K562 (cell line): Measurements from ENCODE around the gene CLCF1. TPM values are rescaled to one million over a fixed set of nuclear protein-coding genes. Genes with fewer than 3 reads are reported as not detected.
A peak's percentile ranks its signal among the peaks of the same experiment; 100 is the strongest.

ENCODE experiments used
- DMBX1 ChIP-seq: fragments of 250-450 bp; sonication (Bioruptor Pico); IDR thresholded peaks from 2 replicates; pipeline ENCODE4 v1.8.0; 2022; ENCODE audit warnings: inconsistent platforms, mild to moderate bottlenecking, moderate library complexity, borderline replicate concordance
- HEY1 ChIP-seq: fragments of 250-450 bp; sonication (Bioruptor Pico); IDR thresholded peaks from 2 replicates; pipeline ENCODE4 v1.5.0; 2020; ENCODE audit warnings: mild to moderate bottlenecking, moderate library complexity, borderline replicate concordance
- IRF2 ChIP-seq: sonication (generic); formaldehyde crosslinking; IDR thresholded peaks from 2 replicates; pipeline ENCODE4 v1.8.1; 2022; ENCODE audit warnings: mild to moderate bottlenecking, missing genetic modification reagents
- MTA1 ChIP-seq: fragments of 450-650 bp; IDR thresholded peaks from 2 replicates; pipeline ENCODE4 v1.6.1; 2017; ENCODE audit warnings: borderline replicate concordance
- RBBP5 ChIP-seq: fragments of 200-600 bp; sonication (generic); IDR thresholded peaks from 2 replicates; pipeline ENCODE4 v1.6.1; 2012; ENCODE audit warnings: borderline replicate concordance, mild to moderate bottlenecking, low read length, control low read depth, inconsistent platforms; ENCODE audit not compliant: insufficient read depth, poor library complexity, severe bottlenecking
- SMARCE1 ChIP-seq: fragments of 450-650 bp; IDR thresholded peaks from 2 replicates; pipeline ENCODE4 v1.7.1; 2016; ENCODE audit warnings: mild to moderate bottlenecking
- WHSC1 ChIP-seq: IDR thresholded peaks from one replicate; pipeline ENCODE4 v1.6.1; 2012; ENCODE audit warnings: low read length, control low read depth, inconsistent platforms
- XRCC4 ChIP-seq: IDR thresholded peaks from one replicate; pipeline ENCODE4 v1.6.1; 2011; ENCODE audit not compliant: insufficient read depth, insufficient read length; ENCODE audit errors: extremely low read depth
- ZNF174 ChIP-seq: fragments of 250-450 bp; sonication (Bioruptor Pico); IDR thresholded peaks from 2 replicates; pipeline ENCODE4 v1.4.0; 2020; ENCODE audit warnings: mild to moderate bottlenecking
- ZNF384 ChIP-seq: IDR thresholded peaks from 2 replicates; pipeline ENCODE4 v1.6.1; 2012; ENCODE audit warnings: low read depth, low read length, improper control_type of control experiment
- ZNF507 ChIP-seq: conservative IDR thresholded peaks from 2 replicates; pipeline ENCODE4 v1.6.1; 2017; ENCODE audit warnings: missing genetic modification characterization, missing compliant biosample characterization
- ZNF76 ChIP-seq: fragments of 250-450 bp; sonication (Bioruptor Pico); IDR thresholded peaks from 2 replicates; pipeline ENCODE4 v1.4.0; 2020; ENCODE audit warnings: mild to moderate bottlenecking, moderate library complexity, borderline replicate concordance
- polyA plus RNA-seq, 8 experiments: library from polyadenylated mRNA; depleted of rRNA in 4 of 8; stranded (reverse) in 5 of 8; unstranded in 3 of 8; fragments of >200 nt; fragmentation: Nextera tagmentation in 2 of 8; fragmentation: Illumina TruSeq in 1 of 8; extraction: Ambion mirVana in 2 of 8; extraction: Trizol in 1 of 8; gene quantifications; 2 replicates each; pipeline versions ENCODE4 v1.2.1 to v1.2.3, GENCODE V29; 2011 to 2014; ENCODE audit warnings: inconsistent platforms in 1 of 8, missing spikeins in 1 of 8
- total RNA-seq, 7 experiments: library from RNA; depleted of rRNA in 6 of 7; stranded (reverse); fragments of >200 nt in 6 of 7; fragmentation: Illumina TruSeq in 2 of 7; extraction: Trizol in 2 of 7; gene quantifications; 2 replicates each; pipeline versions ENCODE4 v1.2.1 to v1.2.3, GENCODE V29; 2011 to 2021; ENCODE audit warnings: low replicate concordance in 1 of 7
- TF ChIP-seq, protein P1 (sequence below): sonication (generic); IDR thresholded peaks from 2 replicates; pipeline ENCODE4 v1.6.1; 2016
- TF ChIP-seq, protein P2 (sequence below), 2 experiments: fragments of 450-650 bp; formaldehyde crosslinking in 1 of 2; IDR thresholded peaks; 2 replicates each; pipeline versions ENCODE4 v1.4.0 to v1.6.1; 2014 to 2020; ENCODE audit warnings: mild to moderate bottlenecking in 2 of 2, borderline replicate concordance in 1 of 2, low read depth in 1 of 2
- TF ChIP-seq, protein P3 (sequence below): fragments of 250-450 bp; sonication (Bioruptor Pico); IDR thresholded peaks from 2 replicates; pipeline ENCODE4 v1.5.0; 2022; ENCODE audit warnings: mild to moderate bottlenecking

Gene CLCF1
- total and polyA plus RNA-seq, 9 of the 15 experiments (the other 6 are each of a cell fraction or from before 2014, with no cell fraction given), result 0.49 to 5.8 (median 3.0) TPM

DNA sequence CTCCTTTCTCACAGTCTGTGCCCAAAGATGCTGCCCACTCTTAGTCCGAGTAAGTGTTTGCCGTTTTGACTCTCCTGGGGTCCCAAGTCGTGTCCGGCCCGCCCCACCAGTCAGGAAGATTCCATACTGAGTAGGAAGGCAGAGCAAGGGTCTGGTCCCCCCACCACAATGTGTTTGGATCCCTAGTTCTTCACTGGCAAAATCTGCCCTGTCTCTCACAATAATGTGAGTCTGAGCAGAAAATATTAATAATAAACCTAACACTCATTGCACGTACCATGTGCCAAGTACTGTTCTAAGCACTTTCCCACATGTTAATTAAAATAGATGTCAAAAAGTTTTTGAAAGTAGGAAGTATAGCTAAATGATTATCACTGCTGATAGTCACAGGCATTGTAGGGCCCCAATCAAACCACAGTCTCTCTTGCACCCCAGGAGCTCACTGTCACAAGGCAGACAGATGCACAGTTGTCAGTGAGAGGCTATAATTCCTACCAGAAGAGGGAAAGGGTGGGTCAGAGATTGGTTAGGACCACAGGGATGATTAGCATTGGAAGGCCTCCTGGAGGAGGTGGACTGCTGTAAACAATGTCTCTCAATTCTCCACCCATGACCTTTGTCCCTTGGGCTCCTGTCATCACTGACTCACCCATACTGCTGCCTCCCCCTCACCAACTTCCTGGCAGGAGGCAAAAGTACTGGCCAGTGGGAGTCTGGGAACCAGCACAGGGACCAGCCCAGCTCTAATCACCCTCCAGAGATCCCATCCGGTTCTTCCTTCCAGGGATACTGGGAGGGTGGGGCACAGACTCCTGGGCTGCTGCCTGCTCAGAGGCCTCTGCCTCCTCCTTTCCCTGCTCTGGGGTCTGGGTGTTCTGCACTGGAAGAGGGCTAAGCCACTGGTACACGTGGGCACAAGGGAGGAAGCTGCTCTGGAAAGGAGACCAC, 19.0 kb downstream of the CLCF1 start (continued):
- TF ChIP-seq ZNF384 (no peak), ZNF174 (CRISPR knock-in tag) (no peak), MTA1 (0 out of 2 replicates have a peak, but pooled peaks have one; percentile 31), WHSC1 (no peak), IRF2 (no peak), XRCC4 (no peak), HEY1 (no peak), DMBX1 (peak; percentile 57; the same call in 1 of the 2 replicates), RBBP5 (peak; percentile 5), ZNF76 (CRISPR knock-in tag) (no peak), SMARCE1 (peak; percentile 95), ZNF507 (tag) (no peak)
- TF ChIP-seq, protein P1, sequence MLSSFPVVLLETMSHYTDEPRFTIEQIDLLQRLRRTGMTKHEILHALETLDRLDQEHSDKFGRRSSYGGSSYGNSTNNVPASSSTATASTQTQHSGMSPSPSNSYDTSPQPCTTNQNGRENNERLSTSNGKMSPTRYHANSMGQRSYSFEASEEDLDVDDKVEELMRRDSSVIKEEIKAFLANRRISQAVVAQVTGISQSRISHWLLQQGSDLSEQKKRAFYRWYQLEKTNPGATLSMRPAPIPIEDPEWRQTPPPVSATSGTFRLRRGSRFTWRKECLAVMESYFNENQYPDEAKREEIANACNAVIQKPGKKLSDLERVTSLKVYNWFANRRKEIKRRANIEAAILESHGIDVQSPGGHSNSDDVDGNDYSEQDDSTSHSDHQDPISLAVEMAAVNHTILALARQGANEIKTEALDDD, result peak; percentile 44; the same call in 1 of the 2 replicates
- TF ChIP-seq, protein P2, sequence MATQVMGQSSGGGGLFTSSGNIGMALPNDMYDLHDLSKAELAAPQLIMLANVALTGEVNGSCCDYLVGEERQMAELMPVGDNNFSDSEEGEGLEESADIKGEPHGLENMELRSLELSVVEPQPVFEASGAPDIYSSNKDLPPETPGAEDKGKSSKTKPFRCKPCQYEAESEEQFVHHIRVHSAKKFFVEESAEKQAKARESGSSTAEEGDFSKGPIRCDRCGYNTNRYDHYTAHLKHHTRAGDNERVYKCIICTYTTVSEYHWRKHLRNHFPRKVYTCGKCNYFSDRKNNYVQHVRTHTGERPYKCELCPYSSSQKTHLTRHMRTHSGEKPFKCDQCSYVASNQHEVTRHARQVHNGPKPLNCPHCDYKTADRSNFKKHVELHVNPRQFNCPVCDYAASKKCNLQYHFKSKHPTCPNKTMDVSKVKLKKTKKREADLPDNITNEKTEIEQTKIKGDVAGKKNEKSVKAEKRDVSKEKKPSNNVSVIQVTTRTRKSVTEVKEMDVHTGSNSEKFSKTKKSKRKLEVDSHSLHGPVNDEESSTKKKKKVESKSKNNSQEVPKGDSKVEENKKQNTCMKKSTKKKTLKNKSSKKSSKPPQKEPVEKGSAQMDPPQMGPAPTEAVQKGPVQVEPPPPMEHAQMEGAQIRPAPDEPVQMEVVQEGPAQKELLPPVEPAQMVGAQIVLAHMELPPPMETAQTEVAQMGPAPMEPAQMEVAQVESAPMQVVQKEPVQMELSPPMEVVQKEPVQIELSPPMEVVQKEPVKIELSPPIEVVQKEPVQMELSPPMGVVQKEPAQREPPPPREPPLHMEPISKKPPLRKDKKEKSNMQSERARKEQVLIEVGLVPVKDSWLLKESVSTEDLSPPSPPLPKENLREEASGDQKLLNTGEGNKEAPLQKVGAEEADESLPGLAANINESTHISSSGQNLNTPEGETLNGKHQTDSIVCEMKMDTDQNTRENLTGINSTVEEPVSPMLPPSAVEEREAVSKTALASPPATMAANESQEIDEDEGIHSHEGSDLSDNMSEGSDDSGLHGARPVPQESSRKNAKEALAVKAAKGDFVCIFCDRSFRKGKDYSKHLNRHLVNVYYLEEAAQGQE (IDR thresholded peaks at IDR 0.05; ENCODE audit: borderline replicate concordance), result no peak; the same call in 1 of the 2 replicates
- TF ChIP-seq, protein P2 (CRISPR knock-in tag; IDR thresholded peaks at IDR 0.05; ENCODE audit: low read depth), result no peak
- TF ChIP-seq, protein P3, sequence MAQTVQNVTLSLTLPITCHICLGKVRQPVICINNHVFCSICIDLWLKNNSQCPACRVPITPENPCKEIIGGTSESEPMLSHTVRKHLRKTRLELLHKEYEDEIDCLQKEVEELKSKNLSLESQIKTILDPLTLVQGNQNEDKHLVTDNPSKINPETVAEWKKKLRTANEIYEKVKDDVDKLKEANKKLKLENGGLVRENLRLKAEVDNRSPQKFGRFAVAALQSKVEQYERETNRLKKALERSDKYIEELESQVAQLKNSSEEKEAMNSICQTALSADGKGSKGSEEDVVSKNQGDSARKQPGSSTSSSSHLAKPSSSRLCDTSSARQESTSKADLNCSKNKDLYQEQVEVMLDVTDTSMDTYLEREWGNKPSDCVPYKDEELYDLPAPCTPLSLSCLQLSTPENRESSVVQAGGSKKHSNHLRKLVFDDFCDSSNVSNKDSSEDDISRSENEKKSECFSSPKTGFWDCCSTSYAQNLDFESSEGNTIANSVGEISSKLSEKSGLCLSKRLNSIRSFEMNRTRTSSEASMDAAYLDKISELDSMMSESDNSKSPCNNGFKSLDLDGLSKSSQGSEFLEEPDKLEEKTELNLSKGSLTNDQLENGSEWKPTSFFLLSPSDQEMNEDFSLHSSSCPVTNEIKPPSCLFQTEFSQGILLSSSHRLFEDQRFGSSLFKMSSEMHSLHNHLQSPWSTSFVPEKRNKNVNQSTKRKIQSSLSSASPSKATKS (CRISPR knock-in tag), result no peak
